HEK293T (cell line): Measurements from ENCODE around the gene LHX6.

ENCODE experiments used
- CTCF ChIA-PET: fragments of 350-600 bp; formaldehyde crosslinking; extraction: SDS; loops from one replicate; lab custom pipeline; 2021; ENCODE audit warnings: antibody characterized with exemption, inconsistent platforms; lab: Yijun Ruan, JAX
- POLR2A ChIA-PET: fragments of 350-600 bp; formaldehyde crosslinking; extraction: SDS; loops from one replicate; lab custom pipeline; 2020; ENCODE audit warnings: antibody characterized with exemption, inconsistent platforms; lab: Yijun Ruan, JAX
- DNase-seq: peaks from one replicate; pipeline ENCODE4 v3.0.0; 2012; ENCODE audit warnings: mixed read lengths; ENCODE audit errors: extremely low spot score
- BHLHE40 ChIP-seq: fragments of 450-650 bp; IDR thresholded peaks from 2 replicates; pipeline ENCODE4 v1.6.1; 2016; ENCODE audit warnings: mild to moderate bottlenecking, moderate library complexity, borderline replicate concordance
- CTBP1 ChIP-seq: fragments of 450-650 bp; IDR thresholded peaks from 2 replicates; pipeline ENCODE4 v1.6.1; 2016; ENCODE audit warnings: borderline replicate concordance
- ELF4 ChIP-seq: fragments of 450-650 bp; IDR thresholded peaks from 2 replicates; pipeline ENCODE4 v1.6.1; 2017; ENCODE audit warnings: antibody characterized with exemption
- FOXA1 ChIP-seq: fragments of 450-650 bp; IDR thresholded peaks from 2 replicates; pipeline ENCODE4 v1.6.1; 2016; ENCODE audit warnings: mild to moderate bottlenecking
- FOXK2 ChIP-seq: fragments of 450-650 bp; IDR thresholded peaks from 2 replicates; pipeline ENCODE4 v1.6.1; 2016; ENCODE audit warnings: mild to moderate bottlenecking
- FOXM1 ChIP-seq: fragments of 450-650 bp; IDR thresholded peaks from 2 replicates; pipeline ENCODE4 v1.6.1; 2017; ENCODE audit warnings: mild to moderate bottlenecking, borderline replicate concordance
- L3MBTL2 ChIP-seq: fragments of 450-650 bp; conservative IDR thresholded peaks from 2 replicates; pipeline ENCODE4 v1.6.1; 2016; ENCODE audit warnings: mild to moderate bottlenecking
- LEF1 ChIP-seq: fragments of 450-650 bp; IDR thresholded peaks from 2 replicates; pipeline ENCODE4 v1.6.1; 2017; ENCODE audit warnings: mild to moderate bottlenecking, borderline replicate concordance
- NFRKB ChIP-seq: fragments of 450-650 bp; IDR thresholded peaks from 2 replicates; pipeline ENCODE4 v1.6.1; 2016; ENCODE audit warnings: mild to moderate bottlenecking, moderate library complexity
- SP1 ChIP-seq: fragments of 450-650 bp; IDR thresholded peaks from 2 replicates; pipeline ENCODE4 v1.6.1; 2017
- SUZ12 ChIP-seq: fragments of 450-650 bp; IDR thresholded peaks from 2 replicates; pipeline ENCODE4 v1.6.1; 2016; ENCODE audit warnings: mild to moderate bottlenecking
- ZNF384 ChIP-seq: fragments of 450-650 bp; IDR thresholded peaks from 2 replicates; pipeline ENCODE4 v1.6.1; 2016

LHX6 gene

GRCh38 chr9:122159026-122159924 lies 69.5 kb downstream of the LHX6 start, which contains the start of the genes MORN5 and NDUFA8:
TSS of gene MORN5 (plus strand) at chr9:122159908. CDS start at chr9:122159973, 65 bp downstream.
TSS of gene NDUFA8 (minus strand) at chr9:122159779. CDS start at chr9:122159677, 102 bp downstream.
- CTCF ChIA-PET: interaction anchor here (1.2 kb wide), 1 partner anchor 34 kb away, joined by 3 read pairs; no protein-coding TSS in a partner anchor
- peak; percentile 100 for DNase-seq
- no peak for TF ChIP-seq FOXK2
- TF ChIP-seq L3MBTL2: 0 out of 2 replicates have a peak, but pooled peaks have one; percentile 29
- POLR2A ChIA-PET: interaction anchor here (1.0 kb wide), 2 partner anchors 9 to 108 kb away, joined by 3 read pairs; no protein-coding TSS in a partner anchor

GRCh38 chr9:122158202-122158601 lies 70.6 kb downstream of the LHX6 start:
- TF ChIP-seq FOXA1 (no peak), BHLHE40 (no peak), FOXM1 (no peak), NFRKB (no peak), ELF4 (no peak), CTBP1 (no peak)
- DNase-seq: peak; percentile 66
- ChIA-PET POLR2A (interaction anchor here (1.0 kb wide), 1 partner anchor 107 kb away, joined by 3 read pairs; the partner anchor contains the start of genes MRRF and RBM18), CTCF (interaction anchor here (0.6 to 1.2 kb wide), 4 partner anchors 12 to 33 kb away, joined by 3 to 4 read pairs (median 4); no protein-coding TSS in a partner anchor)

- ChIA-PET CTCF (no interaction called here), POLR2A (no interaction called here)
- TF ChIP-seq LEF1: no peak
- TF ChIP-seq BHLHE40: no peak
- no peak for TF ChIP-seq SUZ12
- TF ChIP-seq CTBP1: no peak
- no peak for TF ChIP-seq FOXA1
- no peak for TF ChIP-seq SP1
- TF ChIP-seq ZNF384: no peak
- no peak for TF ChIP-seq FOXM1
- TF ChIP-seq FOXK2: no peak
- no peak for DNase-seq
These were observed 73.0 kb downstream of the LHX6 start for GRCh38 chr9:122155796-122156195.
